ENCODE data around the gene COL4A1.

COL4A1 gene

GRCh38 chr13:110291286-110291685 lies 15.7 kb downstream of the COL4A1 start:
- DNase-seq: no peak

GRCh38 chr13:110290826-110291225 lies 16.1 kb downstream of the COL4A1 start:
- DNase-seq: no peak

- no peak for DNase-seq
These were observed 16.8 kb downstream of the COL4A1 start for GRCh38 chr13:110290153-110290552.

GRCh38 chr13:110289661-110290060 lies 17.3 kb downstream of the COL4A1 start:
- no peak for DNase-seq

- no peak for DNase-seq
These were observed 17.8 kb downstream of the COL4A1 start for GRCh38 chr13:110289174-110289573.

- DNase-seq: no peak
These were observed 19.8 kb downstream of the COL4A1 start for GRCh38 chr13:110286833-110287819.

GRCh38 chr13:110285991-110286832 lies 20.7 kb downstream of the COL4A1 start:
- no peak for DNase-seq

GRCh38 chr13:110284779-110285484 lies 22.0 kb downstream of the COL4A1 start:
- DNase-seq: no peak

- no peak for DNase-seq
These were observed 23.0 kb downstream of the COL4A1 start for GRCh38 chr13:110283736-110284517.

GRCh38 chr13:110282316-110282841 lies 24.6 kb downstream of the COL4A1 start:
- DNase-seq: no peak

- no peak for DNase-seq
These were observed 25.2 kb downstream of the COL4A1 start for GRCh38 chr13:110281736-110282135.

GRCh38 chr13:110280985-110281688 lies 25.8 kb downstream of the COL4A1 start:
- DNase-seq: no peak

- DNase-seq: no peak
These were observed 26.6 kb downstream of the COL4A1 start for GRCh38 chr13:110280231-110280813.

- DNase-seq: no peak
These were observed 27.3 kb downstream of the COL4A1 start for GRCh38 chr13:110279684-110280083.

- DNase-seq: no peak
These were observed 28.1 kb downstream of the COL4A1 start for GRCh38 chr13:110278859-110279258.

GRCh38 chr13:110277357-110277975 lies 29.5 kb downstream of the COL4A1 start:
- DNase-seq: no peak

- DNase-seq: no peak
These were observed 30.4 kb downstream of the COL4A1 start for GRCh38 chr13:110276553-110276950.

- DNase-seq: no peak
These were observed 30.9 kb downstream of the COL4A1 start for GRCh38 chr13:110275931-110276552.

- peak in 2 of 4 experiments; percentile 8 to 20 for DNase-seq
These were observed 32.3 kb downstream of the COL4A1 start for GRCh38 chr13:110274687-110275086.

- DNase-seq: no peak
These were observed 33.7 kb downstream of the COL4A1 start for GRCh38 chr13:110273254-110273653.
